ENCODE results near the gene ARPC2. TPM values are rescaled to one million over a fixed set of nuclear protein-coding genes. Genes with fewer than 3 reads are reported as not detected.
"Not testable (repeated sequence)": the region's sequence is repeated elsewhere in the genome, so short reads cannot be mapped to it uniquely, and the experiment has no call there.

The ARPC2 gene
- total RNA-seq, 1 experiment from 2014 or later, result 247 TPM

DNA sequence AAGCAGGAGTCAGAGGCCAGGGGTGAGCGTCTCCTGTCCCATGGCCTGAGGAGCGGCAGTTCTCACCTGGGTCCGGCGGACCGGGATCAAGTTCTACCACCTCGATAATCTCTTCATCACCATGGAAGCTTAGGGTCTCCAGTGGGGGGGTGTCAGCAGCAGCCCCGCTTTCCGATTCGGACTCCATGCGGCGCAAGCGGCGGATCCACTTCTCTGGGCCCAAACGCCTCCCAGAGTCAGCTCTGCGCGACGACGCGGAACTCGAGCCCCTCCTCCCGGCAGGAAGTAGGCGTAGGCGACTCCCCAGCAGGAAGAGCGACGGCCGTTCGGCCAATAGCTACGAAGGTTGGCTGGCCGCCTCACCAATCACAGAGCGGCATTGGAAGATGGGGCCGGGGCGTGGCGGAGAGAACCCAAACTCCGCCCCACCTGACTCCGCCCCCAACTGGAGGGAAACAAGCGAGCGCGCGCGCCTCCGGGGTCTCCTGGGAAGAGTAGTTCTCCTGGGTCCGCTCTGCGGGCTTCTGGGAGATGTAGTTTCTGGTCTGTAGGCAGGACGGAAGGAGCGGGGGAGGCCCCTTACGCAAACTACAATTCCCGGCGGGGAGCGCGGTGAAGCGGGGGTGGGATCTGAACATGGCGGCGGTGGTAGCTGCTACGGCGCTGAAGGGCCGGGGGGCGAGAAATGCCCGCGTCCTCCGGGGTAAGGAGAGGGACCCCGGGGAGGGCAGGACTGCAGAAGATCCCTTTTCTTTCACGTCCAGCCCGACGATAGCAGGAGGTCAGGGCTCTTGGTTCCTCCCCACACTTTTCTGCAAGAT, 53.1 kb downstream of the ARPC2 start, which contains the start of the genes AAMP and PNKD:
TSS of gene AAMP (minus strand) at position 238 of the 821 bp plus-strand sequence. CDS start at position 187, 51 bp downstream.
TSS of gene PNKD (plus strand) at position 620 of the 821 bp plus-strand sequence. CDS start at position 637, 17 bp downstream.
- peak; percentile 100 for DNase-seq (ENCODE audit: extremely low read depth, low read depth)

DNA sequence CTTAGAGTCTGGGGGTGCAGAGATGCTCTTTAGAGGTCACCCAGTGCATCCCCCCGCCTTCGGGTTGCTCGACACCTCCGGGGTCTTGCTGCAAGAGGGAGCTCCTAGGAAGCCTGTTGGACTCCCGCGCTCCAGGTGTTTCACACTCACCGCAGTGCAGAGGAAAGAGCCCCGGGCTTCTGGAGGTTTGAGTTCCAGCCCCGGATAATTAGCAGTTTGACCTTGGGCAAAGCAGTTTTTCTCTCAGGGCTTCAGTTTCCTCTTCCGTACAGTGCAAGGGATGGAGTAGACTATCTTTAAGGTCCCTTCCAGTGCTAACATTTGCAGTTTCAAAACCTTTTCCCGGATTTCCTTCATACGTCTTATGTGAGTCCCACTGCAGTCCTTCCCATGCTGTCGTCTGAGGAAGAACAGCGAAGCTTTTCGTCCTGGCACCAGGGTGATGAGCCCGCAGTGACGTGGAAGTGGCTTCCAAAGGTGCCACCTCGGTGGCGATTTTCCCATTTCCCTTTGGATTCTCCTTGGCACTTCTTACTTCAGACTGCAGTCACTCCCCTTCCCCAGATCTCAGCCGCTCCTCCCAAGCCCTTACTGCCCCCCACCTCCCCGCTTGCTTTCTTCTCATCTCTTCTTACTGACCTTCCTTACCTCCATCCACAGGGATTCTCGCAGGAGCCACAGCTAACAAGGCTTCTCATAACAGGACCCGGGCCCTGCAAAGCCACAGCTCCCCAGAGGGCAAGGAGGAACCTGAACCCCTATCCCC, 53.9 kb downstream of the ARPC2 start:
- no peak for DNase-seq (ENCODE audit: extremely low read depth, low read depth)

DNA sequence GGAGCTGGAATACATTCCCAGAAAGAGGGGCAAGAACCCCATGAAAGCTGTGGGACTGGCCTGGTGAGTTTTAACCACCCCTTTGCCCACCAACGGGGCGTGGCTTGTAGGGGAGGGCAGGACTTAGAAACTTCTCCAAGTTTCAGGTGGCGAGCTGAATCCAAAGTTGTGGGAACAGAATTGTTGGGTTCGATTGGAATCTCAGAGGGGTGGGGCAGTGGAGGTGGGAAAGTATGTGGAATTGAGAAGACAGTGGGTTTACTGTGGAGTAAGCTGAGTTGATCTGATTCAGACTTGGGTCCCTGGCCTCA, 54.5 kb downstream of the ARPC2 start:
- no peak for DNase-seq (ENCODE audit: extremely low read depth, low read depth)

DNA sequence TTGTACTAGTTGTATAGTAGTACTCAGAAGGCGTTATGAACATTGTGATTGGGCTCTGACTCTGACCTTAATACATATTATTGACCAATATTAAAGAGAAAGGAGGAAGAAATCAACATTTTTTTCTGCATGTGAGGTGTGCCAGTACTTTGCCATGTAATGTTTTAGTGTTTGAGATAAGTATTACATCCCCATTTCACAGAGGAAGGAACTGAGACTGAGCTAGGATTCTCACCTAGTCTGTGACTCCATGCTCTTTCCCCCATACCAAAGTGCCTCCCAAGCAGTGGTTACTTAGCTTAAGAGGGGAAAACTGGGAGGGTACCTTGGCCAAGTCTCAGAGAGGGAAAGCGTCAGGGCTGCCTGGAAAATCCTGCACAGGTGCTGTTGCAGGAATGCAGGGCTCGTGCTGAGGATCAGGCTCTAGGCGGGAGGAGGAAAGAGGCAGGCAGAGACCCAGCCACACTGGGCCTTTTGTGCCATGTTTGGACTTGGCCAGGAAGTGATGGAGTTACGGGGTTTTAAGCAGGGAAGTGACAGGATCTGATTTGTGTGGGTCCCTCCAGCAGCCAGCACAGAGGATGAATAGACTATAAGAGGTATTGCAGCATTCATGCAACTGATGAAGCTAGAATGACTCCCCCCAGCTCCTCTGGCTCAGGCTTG, 55.0 kb downstream of the ARPC2 start:
- DNase-seq (ENCODE audit: extremely low read depth, low read depth), result no peak

DNA sequence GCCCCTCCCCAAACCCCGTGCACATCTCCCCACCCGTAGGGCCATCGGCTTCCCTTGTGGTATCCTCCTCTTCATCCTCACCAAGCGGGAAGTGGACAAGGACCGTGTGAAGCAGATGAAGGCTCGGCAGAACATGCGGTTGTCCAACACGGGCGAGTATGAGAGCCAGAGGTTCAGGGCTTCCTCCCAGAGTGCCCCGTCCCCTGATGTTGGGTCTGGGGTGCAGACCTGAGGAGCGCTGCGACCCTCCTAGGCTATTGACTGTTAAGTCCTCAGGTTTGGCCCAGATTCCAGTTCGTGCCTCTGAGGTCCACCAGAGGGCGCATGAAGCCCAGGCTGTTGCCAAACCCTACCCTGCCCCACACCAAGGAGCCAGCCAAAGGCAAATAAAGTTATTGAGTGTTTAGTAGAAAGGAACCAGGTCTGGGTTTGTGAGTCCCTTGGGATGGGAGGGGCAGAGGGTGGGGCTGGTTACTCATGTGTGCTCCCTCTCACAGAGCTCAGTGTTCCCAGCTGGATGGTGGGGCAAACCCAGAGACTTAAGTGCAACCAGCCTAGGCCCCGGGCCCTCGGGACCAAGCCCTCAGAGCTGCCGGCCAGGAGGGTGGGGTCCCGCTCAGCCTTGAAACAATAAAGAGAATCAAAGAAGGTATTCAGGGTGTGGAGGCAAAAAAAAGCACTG, 55.7 kb downstream of the ARPC2 start:
- peak; percentile 94 for DNase-seq (ENCODE audit: extremely low read depth, low read depth)

DNA sequence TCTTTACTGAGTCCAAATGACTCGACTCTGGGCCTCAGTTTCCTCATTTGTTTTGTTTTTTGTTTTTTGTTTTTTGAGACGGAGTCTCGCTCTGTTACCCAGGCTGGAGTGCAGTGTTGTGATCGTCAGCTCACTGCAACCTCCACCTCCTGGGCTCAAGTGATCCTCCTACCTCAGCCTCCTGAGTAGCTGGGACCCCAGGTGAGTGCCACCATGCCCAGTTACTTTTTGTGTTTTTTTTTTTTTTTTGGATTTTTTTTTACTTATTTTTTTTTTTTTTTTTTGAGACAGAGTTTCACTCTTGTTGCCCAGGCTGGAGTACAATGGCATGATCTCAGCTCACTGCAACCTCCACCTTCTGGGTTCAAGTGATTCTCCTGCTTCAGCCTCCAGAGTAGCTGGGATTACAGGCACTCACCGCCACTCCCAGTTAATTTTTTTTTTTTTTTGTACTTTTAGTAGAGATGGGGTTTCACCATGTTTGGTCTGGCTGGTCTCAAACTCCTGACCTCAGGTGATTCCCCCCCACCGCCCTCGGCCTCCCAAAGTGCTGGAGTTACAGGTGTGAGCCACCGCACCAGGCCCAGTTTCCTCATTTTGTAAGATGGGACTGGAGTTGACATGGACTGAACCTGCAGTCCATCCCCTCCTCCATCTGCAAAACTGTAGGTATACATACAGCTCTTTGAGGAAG, 56.4 kb downstream of the ARPC2 start:
- DNase-seq (ENCODE audit: extremely low read depth, low read depth), result not testable (repeated sequence)

DNA sequence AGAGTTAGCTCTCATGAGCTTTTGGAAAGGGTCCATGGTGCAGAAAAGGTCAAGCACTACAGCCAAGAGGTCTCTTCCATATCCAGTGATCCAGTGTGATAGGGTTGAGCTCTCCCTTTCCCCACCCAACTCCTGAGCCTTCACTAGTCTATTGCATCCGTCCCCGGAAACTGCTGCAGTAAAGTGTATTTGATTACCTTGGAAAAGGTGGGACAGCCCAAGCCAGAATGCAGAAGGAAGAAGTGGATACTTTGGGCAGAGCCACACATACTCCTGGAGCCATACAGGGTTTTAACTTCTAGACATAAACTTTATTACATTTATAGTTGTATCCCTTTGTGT, 56.9 kb downstream of the ARPC2 start:
- DNase-seq (ENCODE audit: extremely low read depth, low read depth), result no peak

DNA sequence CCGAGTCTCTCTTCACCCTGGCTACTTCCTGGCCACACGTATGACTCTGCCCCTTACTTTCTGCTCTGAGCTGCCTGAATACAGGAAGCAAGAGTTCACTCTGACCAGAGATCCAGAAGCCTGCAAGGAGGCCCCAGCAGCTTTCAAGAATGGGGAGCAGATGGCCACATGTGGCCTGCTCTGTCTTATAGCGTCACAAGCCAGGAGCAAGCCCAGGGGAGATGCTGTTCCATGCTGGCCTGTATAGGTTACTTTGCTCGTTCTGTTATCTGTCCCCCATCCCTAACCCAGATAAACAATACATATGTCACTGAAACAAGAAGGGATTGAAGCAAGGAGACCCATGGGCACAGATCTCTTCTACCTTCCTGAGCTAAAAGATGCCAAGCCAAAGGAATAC, 57.6 kb downstream of the ARPC2 start:
- DNase-seq (ENCODE audit: extremely low read depth, low read depth), result no peak

DNA sequence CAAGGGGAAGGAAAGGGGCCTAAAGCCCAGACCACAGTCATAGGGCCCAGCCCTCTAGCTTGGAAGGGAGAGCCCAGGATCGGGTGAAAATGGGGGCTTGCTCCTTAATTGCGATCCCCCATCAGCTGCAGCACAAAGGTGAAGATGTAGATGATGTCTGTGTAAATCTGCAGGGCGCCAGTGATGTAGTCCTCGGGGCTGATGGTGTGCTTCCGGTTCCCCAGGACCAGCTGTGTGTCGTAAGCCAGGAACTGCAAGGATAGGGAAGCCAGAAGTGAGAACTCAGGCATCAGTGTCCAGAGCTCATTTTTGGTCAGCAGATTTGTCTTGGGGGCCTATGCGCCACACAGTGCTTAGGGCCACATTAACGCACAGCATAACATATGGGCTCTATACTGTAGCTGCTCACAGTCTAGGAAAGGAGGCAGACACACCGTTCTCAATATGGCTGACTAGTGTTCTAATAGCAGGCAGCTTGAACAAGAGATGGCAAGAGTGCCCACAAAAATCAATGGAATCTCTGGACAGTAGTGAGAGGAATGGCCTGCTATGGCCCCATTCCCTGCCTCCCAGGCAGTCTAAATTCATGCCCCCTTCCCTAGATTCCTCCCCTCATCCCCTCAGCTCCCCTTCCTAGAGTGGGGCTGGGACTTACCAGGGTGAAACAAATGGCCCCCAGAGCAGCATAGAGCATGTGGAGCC, 58.5 kb downstream of the ARPC2 start:
- no peak for DNase-seq (ENCODE audit: extremely low read depth, low read depth)

DNA sequence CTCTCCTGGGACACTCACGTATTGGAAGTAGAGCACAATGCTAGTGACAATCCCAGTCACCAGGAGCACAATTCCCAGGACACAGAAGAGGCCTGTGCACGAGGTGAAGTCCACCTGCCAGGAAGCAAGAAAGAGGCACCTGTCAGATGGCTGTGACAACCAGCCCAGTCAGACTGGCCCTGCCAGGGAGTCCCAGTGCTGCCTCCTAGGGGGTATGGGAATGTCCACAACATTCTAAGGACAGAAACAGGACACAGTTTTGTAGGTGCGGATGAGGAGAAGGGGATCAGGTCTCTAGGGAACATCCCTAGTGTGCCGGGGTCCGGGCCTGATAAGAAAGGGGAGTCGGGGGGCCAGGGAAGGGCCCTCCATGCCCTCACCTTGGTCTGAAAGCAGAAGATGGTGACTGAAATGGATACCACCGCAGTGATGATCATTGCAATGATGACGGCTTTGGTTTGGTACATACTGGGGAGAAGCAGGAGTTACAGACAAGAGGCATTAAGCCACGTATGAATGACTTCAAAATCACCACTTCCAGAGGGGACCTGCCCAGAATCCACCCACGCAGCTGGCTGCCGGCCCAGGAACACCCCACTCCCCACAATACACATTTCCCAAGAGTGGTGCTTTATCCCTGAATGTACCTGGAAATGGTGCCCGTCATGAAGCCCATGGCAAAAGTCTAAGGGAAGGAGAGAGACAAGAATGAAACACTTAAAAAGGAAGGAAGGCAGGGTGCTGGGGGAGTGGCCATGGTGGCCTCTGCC, 60.2 kb downstream of the ARPC2 start:
- no peak for DNase-seq (ENCODE audit: extremely low read depth, low read depth)

DNA sequence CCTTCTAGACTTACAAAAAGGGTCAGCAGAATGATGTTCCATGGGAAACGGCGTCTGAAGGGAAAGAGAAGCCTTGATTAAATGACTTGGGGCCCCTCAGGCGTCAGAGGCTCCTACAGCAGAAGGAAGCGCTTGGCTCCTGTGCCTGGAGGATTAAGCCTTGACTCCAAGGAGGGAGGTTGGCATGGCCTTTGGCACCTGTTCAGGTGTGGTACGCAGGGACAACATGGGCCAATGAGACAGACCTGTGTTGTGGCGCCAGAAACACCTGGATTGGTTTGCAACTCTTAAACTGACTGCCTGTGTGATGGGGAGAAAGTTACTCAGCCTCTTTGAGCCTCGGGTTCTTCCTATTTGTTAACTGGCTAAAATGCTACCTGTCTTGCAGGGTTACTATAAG, 60.9 kb downstream of the ARPC2 start:
- no peak for DNase-seq (ENCODE audit: extremely low read depth, low read depth)

DNA sequence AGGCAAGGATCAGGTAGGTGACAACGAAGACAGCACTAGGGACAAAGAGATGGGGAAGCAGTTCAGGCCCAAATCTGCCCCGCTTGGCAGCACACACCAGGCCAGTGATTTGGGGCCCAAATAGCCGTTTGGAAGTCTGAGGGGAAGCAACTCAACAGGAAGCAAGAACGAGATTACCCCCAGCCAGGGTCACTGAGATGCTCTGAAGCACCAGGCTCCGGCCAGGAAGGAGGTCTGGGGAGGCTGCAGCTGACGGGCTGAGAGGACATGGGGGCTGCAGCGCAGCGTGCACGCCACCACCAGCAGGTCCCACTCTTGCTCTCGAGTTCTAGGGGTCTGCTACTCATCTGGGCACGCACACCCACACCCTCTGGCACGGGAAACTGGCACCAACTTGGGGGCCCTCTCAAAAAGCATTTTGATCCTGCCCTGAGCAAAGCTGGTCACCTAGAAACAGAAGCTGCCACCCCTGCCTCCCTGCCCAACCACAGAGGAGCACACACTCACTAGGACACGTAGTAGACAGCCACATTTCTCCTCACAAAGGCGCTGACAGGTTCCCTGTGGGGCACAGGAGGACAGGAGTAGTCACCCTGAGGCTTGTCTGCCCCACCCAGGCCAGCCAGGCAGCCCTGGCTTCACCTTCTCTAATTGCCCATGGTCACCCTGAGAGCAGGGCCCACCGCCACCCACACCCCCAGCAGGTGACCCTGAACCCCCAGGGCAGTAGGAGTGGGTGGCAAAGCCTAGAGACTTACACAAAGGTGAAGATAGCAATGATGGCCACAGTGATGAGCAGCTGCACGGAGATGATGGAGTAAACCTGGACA, 61.8 kb downstream of the ARPC2 start:
- DNase-seq (ENCODE audit: extremely low read depth, low read depth), result no peak

DNA sequence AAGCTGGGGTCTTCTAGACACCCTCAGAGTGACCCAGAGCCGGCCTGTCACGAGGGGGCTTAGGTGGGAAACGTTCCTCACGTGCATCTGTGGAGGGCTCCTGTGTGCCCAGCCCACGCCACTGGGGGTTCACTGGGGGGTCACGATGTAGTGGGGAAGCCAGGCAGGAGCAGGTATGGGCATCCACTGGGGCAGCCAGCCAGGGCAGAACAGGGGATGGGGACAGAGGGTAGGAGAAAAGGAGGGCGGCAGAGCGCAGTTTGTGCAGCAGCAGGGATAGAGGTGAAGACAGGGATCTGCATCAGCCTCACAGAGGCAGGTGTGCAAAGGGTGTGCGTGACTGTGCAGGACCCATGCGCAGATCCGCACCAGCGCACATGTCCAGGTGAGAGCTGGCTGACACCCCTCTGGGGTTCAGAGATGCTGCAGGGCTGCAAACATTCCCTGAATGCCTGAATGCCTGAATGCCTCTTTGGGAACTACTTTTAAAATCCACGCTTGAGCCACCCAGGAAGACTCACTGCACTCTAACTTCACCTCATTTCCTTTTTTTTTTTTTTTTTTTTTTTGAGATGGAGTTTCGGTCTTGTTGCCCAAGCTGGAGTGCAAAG, 63.4 kb downstream of the ARPC2 start:
- no peak for DNase-seq (ENCODE audit: extremely low read depth, low read depth)

DNA sequence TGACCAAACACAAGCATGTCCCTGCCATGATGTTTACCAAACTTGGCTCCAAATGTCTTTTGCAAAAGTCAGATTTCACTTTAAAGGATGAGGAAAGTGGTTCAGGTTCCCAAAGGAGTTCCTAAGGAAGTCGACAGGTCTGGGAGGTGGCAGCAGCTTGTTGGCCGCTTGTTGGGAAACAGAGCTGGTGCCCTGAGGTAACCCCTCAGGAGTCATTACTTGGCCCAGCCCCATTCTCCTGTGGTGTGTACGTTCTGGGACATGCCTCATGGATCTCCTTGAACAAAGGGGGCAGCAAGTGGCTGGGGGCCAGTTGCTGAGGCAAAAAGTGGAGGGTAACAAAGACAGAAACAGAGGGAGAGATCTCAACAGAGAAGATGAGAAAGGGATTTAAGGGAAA, 64.5 kb downstream of the ARPC2 start:
- DNase-seq (ENCODE audit: extremely low read depth, low read depth), result no peak

DNA sequence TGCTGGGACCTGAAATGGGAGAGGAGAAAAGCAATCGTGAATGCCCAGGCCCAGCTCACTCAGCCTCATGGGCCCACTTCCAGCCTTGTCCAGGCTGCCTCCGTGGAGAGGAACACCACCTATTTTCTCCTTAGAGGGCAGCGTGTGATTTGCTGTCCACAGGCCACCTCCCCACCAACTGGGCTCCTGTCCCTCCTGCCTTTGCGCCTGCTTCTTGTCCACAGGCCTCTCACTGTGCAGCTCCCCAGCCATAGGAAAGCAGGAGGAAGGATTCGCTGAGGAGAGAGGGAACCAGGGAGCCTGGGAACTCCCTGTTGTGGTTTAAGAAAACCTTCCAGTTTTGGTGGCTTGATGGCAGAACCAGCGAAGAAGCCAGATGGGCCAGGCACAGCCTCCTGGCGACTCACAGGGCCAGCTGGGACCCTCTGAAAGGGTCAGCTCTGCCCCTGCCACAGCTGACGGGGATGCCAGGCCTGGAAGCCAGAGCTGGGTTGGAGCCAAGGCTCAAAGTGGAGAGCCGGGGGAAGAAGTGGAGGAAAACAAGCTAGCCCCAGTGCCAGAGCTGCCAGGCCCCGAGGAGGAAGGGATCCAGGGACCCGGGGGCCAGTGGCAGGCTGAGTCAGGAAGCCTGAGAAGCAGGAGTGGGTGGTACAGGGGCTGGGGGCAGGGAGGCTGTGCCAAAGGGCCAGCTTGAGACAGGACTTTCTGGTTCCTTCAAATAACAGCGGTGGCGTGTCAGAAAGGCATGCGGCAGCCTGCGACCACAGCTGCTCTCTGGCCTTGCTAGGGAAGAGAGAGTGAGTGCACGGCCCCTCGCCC, 65.4 kb downstream of the ARPC2 start:
- DNase-seq (ENCODE audit: extremely low read depth, low read depth), result no peak

DNA sequence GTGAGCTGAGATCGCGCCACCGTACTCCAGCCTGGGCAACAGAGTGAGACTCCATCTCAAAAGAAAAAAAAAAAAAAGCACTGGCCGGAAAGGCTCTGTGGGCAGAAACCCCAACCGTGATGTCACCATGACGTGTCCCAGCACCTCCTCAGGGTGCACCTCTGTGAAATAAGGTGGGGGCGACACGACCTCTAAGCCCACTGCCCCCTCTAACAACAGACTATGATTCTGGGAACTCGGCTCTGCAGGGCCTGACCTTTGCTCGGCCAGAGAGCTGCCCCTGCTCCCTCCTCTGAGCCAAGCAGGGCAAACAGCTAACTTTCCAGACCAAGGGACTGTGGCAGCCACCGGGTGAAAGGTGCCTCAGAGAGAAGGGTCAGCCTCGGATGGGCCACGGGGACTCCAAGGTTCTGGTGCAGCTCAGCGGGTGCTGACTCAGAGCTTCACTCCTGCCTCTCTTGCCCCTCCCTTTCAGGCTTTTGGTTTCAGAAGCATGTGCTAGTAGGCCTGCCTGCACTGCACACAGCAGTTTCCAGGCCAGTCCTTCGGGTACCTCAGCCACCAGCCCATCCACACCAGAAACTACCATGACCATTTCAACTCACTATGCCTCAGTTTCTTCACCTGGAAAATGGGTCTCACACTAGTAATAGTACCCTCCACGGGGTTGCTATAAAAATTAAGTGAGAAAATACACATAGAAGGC, 67.3 kb downstream of the ARPC2 start:
- DNase-seq (ENCODE audit: extremely low read depth, low read depth), result no peak
